ENCODE data around the gene SLC19A3.
"Not testable (repeated sequence)": the region's sequence is repeated elsewhere in the genome, so short reads cannot be mapped to it uniquely, and the experiment has no call there.

SLC19A3 gene

DNA sequence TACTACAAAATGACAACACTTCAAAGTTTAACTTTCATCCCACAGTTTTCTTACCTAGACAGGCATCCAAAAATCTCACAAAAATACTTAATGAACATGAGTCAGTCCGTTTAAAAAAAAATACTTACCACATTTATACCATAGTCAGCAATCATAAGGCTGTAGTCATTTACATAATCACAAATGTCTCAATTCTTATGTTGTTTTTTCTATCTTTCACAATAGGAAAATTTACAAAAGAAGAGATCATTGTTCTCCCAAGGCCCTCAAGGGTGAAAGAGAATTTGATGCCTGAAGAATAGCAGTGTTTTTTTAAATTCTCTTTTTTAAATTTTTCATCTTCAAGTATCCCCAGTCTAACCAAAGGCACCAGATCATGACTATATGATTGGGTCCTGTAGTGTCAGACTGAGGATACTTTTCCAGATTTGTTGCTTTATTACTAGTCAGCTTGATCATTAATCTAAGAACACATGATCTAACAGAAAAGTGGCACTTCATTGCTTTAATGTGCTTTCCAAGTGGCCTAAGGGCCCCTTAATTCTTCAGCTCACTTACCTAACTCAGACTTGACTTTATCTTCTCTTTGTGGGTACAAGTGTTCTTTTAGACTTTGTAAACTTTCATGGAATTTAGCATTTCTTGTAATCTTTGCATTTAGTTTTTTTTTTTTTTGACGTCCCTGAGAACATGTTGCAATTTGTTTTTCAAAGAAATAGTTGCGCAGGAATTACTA, 46.5 kb downstream of the SLC19A3 start:
- DNase-seq (ENCODE audit: insufficient read length, low spot score) (no peak), FAIRE-seq (no peak)
- TF ChIP-seq, protein P1, sequence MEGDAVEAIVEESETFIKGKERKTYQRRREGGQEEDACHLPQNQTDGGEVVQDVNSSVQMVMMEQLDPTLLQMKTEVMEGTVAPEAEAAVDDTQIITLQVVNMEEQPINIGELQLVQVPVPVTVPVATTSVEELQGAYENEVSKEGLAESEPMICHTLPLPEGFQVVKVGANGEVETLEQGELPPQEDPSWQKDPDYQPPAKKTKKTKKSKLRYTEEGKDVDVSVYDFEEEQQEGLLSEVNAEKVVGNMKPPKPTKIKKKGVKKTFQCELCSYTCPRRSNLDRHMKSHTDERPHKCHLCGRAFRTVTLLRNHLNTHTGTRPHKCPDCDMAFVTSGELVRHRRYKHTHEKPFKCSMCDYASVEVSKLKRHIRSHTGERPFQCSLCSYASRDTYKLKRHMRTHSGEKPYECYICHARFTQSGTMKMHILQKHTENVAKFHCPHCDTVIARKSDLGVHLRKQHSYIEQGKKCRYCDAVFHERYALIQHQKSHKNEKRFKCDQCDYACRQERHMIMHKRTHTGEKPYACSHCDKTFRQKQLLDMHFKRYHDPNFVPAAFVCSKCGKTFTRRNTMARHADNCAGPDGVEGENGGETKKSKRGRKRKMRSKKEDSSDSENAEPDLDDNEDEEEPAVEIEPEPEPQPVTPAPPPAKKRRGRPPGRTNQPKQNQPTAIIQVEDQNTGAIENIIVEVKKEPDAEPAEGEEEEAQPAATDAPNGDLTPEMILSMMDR (IDR thresholded peaks at IDR 0.05; ENCODE audit: insufficient read depth, missing control alignments), result no peak

DNA sequence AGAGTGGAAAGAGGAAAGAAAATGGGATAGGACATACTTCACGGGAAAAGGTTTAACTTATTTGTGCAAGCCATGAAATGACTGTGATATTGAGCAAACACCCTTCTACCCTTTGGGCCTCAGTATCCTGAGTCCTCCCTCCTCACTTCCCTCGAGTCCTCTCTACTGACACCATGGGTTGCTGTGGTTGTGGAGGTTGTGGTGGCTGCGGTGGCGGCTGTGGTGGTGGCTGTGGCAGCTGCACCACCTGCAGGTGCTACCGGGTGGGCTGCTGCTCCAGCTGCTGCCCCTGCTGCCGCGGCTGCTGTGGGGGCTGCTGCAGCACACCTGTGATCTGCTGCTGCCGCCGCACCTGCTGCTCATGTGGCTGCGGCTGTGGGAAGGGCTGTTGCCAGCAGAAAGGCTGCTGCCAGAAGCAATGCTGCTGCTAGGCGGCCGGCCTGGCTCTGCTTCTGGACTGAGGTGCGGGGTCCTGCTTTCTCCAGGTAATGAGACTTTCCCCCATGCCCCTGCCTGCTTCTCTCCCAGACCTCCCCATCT, 51.1 kb downstream of the SLC19A3 start, which contains the start of gene SCYGR5:
SCYGR5 (plus strand) TSS at position 174 of the 540 bp plus-strand sequence; CDS start at position 174, 0 bp downstream.
- not testable (repeated sequence) for FAIRE-seq; DNase-seq (ENCODE audit: insufficient read length, low spot score)

GRCh38 chr2:227665189-227665940, 52.5 kb downstream of the SLC19A3 start:
- DNase-seq (ENCODE audit: insufficient read length, low spot score) (no peak), FAIRE-seq (no peak)
- TF ChIP-seq, protein P1 (IDR thresholded peaks at IDR 0.05; ENCODE audit: insufficient read depth, missing control alignments), result no peak

DNA sequence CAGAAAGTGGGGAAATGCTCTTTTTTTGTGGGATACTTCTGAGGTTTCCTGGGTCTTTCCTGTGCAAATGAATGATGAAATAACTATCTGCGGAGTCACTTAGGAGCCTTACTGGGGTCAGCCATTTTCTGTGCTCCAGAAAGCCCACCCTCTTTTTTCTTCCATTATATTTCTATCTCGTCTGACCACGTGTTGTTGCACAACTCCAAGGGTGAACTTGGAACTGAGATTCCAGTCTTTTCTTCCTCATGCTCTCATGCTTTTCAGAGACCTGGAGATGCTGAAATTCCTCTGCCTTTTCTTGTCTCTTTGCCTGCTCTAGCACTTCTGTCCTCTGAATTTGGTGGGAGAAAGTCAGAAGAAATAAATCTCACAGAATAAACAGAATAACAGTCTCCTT, 56.0 kb downstream of the SLC19A3 start:
- TF ChIP-seq, protein P1 (IDR thresholded peaks at IDR 0.05; ENCODE audit: insufficient read depth, missing control alignments), result no peak
- DNase-seq (ENCODE audit: insufficient read length, low spot score), result no peak
- FAIRE-seq, result no peak

- FAIRE-seq (no peak), DNase-seq (ENCODE audit: insufficient read length, low spot score) (no peak)
- TF ChIP-seq, protein P1 (IDR thresholded peaks at IDR 0.05; ENCODE audit: insufficient read depth, missing control alignments), result no peak
These were observed 56.7 kb downstream of the SLC19A3 start for GRCh38 chr2:227661025-227661649.

- DNase-seq (ENCODE audit: insufficient read length, low spot score) (no peak), FAIRE-seq (no peak)
- TF ChIP-seq, protein P1 (IDR thresholded peaks at IDR 0.05; ENCODE audit: insufficient read depth, missing control alignments), result no peak
These were observed 60.5 kb downstream of the SLC19A3 start for GRCh38 chr2:227657199-227657845.

DNA sequence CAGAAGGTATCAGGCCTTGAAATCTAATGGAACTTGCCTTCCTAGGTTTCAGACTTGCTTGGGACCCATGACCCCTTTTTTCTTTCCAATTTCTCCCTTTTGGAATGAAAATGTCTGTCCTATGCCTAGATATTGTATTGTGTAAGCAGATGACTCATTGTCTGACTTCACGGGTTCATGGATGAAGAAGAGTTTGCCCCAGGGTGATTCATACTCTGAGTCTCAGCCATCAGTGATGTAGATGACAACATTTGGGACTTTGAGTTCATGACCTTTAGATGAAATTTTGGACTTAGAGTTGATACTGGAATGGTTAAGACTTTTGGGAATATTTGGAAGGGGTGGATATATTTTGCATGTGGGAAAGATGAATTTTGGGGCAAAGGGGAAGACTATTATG, 62.4 kb downstream of the SLC19A3 start:
- no peak for FAIRE-seq
- DNase-seq (ENCODE audit: insufficient read length, low spot score), result no peak
- TF ChIP-seq, protein P1 (IDR thresholded peaks at IDR 0.05; ENCODE audit: insufficient read depth, missing control alignments), result no peak

All from D721Med (cell line).